ENCODE results near the gene PSMB5. TPM values are rescaled to one million over a fixed set of nuclear protein-coding genes. Genes with fewer than 3 reads are reported as not detected.

Gene PSMB5
- total and polyA plus RNA-seq, 2 of the 13 experiments (the other 11 are each of a cell fraction or from before 2014, with no cell fraction given) = 705 to 871 TPM

DNA sequence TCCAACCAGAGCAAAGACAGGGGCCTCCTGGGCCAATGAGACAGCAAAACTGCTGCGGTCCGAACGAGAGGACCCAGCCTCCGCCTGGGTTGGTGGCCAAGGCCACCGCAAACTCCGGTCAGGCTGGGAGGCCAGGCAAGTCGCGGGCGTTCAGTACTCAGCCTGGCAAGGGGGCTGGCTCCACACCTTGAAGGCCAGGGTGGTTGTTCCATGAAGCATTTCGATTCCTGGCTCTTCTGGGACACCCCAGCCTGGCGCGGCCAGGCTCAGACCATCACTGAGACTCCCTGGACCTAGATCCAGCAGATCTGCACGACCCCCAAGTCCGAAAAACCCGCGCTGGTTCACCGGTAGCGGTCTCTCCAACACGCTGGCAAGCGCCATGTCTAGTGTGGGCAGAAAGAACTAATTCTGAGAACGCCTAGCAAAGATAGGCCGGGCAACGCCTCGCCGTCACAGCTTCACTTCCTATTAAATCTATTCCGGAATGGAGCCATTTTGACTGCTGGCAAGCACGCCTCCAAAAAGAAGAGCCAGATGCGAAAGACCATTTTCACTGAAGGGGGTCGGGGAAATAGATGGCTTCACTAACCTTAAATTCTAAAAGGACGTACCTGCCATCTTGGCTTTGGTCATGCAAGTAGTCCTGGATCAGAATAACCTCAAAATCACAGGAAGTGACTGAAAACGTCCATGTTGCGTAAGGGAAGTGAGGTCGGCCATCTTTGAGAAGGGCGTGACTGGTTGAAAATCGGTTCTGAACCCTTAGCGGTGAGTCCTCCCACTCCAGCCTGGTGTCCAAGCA lies at the start of gene PSMB5 (continued):
- peak; percentile 90 for TF ChIP-seq HOXA5 (CRISPR knock-in tag; IDR thresholded peaks at IDR 0.05)
- peak; percentile 31; the same call in 1 of the 2 replicates for TF ChIP-seq TBP (CRISPR knock-in tag; IDR thresholded peaks at IDR 0.05)
- TF ChIP-seq ZNF570 (CRISPR knock-in tag; IDR thresholded peaks at IDR 0.05; ENCODE audit: borderline replicate concordance) = no peak; the same call in 1 of the 2 replicates
- TF ChIP-seq, protein P1, sequence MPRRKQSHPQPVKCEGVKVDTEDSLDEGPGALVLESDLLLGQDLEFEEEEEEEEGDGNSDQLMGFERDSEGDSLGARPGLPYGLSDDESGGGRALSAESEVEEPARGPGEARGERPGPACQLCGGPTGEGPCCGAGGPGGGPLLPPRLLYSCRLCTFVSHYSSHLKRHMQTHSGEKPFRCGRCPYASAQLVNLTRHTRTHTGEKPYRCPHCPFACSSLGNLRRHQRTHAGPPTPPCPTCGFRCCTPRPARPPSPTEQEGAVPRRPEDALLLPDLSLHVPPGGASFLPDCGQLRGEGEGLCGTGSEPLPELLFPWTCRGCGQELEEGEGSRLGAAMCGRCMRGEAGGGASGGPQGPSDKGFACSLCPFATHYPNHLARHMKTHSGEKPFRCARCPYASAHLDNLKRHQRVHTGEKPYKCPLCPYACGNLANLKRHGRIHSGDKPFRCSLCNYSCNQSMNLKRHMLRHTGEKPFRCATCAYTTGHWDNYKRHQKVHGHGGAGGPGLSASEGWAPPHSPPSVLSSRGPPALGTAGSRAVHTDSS (CRISPR knock-in tag; conservative IDR thresholded peaks at IDR 0.05) = 0 out of 2 replicates have a peak, but pooled peaks have one; percentile 20
- TF ChIP-seq DNMT1 (CRISPR knock-in tag; IDR thresholded peaks at IDR 0.05) = peak; percentile 63; the same call in 1 of the 2 replicates
- TF ChIP-seq NR2F2 (IDR thresholded peaks at IDR 0.05; ENCODE audit: borderline replicate concordance, low read depth) = peak; percentile 48; the same call in 1 of the 2 replicates
- peak; percentile 85 for TF ChIP-seq PITX1 (CRISPR knock-in tag; IDR thresholded peaks at IDR 0.05)
- no peak; the same call in 1 of the 2 replicates for TF ChIP-seq FOXM1 (CRISPR knock-in tag; IDR thresholded peaks at IDR 0.05)
- 0 out of 2 replicates have a peak, but pooled peaks have one; percentile 72 for TF ChIP-seq ZNF780A (CRISPR knock-in tag; IDR thresholded peaks at IDR 0.05)
- peak; percentile 92 for TF ChIP-seq ZNF749 (CRISPR knock-in tag; IDR thresholded peaks at IDR 0.05; ENCODE audit: borderline replicate concordance)
- TF ChIP-seq ZNF605 (CRISPR knock-in tag; IDR thresholded peaks at IDR 0.05) = peak; percentile 100
- TF ChIP-seq KMT2B (CRISPR knock-in tag; IDR thresholded peaks at IDR 0.05) = peak; percentile 89
- TF ChIP-seq ZNF331 (CRISPR knock-in tag; IDR thresholded peaks at IDR 0.05) = peak; percentile 37
- TF ChIP-seq SUZ12 (IDR thresholded peaks at IDR 0.05; ENCODE audit: low read depth, low read length) = no peak
- TF ChIP-seq MBD4 (IDR thresholded peaks at IDR 0.05; ENCODE audit: borderline replicate concordance, low read length) = no peak
- peak; percentile 90; the same call in 1 of the 2 replicates for TF ChIP-seq ZNF34 (CRISPR knock-in tag; IDR thresholded peaks at IDR 0.05; ENCODE audit: borderline replicate concordance)
- TF ChIP-seq ZNF160 (CRISPR knock-in tag; IDR thresholded peaks at IDR 0.05) = peak; percentile 92
- TF ChIP-seq, protein P2, sequence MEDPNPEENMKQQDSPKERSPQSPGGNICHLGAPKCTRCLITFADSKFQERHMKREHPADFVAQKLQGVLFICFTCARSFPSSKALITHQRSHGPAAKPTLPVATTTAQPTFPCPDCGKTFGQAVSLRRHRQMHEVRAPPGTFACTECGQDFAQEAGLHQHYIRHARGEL (CRISPR knock-in tag; IDR thresholded peaks at IDR 0.05) = peak; percentile 86; the same call in 1 of the 2 replicates
- peak; percentile 87; the same call in 1 of the 2 replicates for TF ChIP-seq ARHGAP35 (CRISPR knock-in tag; IDR thresholded peaks at IDR 0.05; ENCODE audit: borderline replicate concordance)
- 0 out of 2 replicates have a peak, but pooled peaks have one; percentile 40 for TF ChIP-seq AKAP8 (CRISPR knock-in tag; IDR thresholded peaks at IDR 0.05)
- no peak for TF ChIP-seq ZNF460 (CRISPR knock-in tag; IDR thresholded peaks at IDR 0.05; ENCODE audit: borderline replicate concordance)
- TF ChIP-seq CBX2 (IDR thresholded peaks at IDR 0.05; ENCODE audit: low read depth, low read length) = no peak
- no peak for TF ChIP-seq CBX2 (CRISPR knock-in tag; IDR thresholded peaks at IDR 0.05; ENCODE audit: low read depth)
- peak; percentile 90 for TF ChIP-seq TBX2 (CRISPR knock-in tag; IDR thresholded peaks at IDR 0.05; ENCODE audit: borderline replicate concordance)
- TF ChIP-seq GABPB1 (CRISPR knock-in tag; IDR thresholded peaks at IDR 0.05) = peak; percentile 96
- TF ChIP-seq ZNF678 (CRISPR knock-in tag; IDR thresholded peaks at IDR 0.05) = peak; percentile 91; the same call in 1 of the 2 replicates
- 0 out of 2 replicates have a peak, but pooled peaks have one; percentile 28 for TF ChIP-seq ZNF569 (CRISPR knock-in tag; IDR thresholded peaks at IDR 0.05; ENCODE audit: borderline replicate concordance)
- peak; percentile 88 for TF ChIP-seq AHR (CRISPR knock-in tag; IDR thresholded peaks at IDR 0.05)
- no peak; the same call in 1 of the 2 replicates for TF ChIP-seq XBP1 (CRISPR knock-in tag; IDR thresholded peaks at IDR 0.05)
- TF ChIP-seq ZNF543 (CRISPR knock-in tag; IDR thresholded peaks at IDR 0.05) = peak; percentile 97
- TF ChIP-seq SMAD1 (CRISPR knock-in tag; IDR thresholded peaks at IDR 0.05; ENCODE audit: borderline replicate concordance, low read depth) = peak; percentile 78; the same call in 1 of the 2 replicates
